Activated naive CD8-positive, alpha-beta T cell treated with anti-CD3 and anti-CD28 coated beads for 36 hours (primary cell): ENCODE data around the gene CUX1. TPM values are rescaled to one million over a fixed set of nuclear protein-coding genes. Genes with fewer than 3 reads are reported as not detected.
A peak's percentile ranks its signal among the peaks of the same experiment; 100 is the strongest.
"Not testable (repeated sequence)": the region's sequence is repeated elsewhere in the genome, so short reads cannot be mapped to it uniquely, and the experiment has no call there.

ENCODE experiments used
- DNase-seq: peaks from one replicate; pipeline ENCODE4 v3.0.0; 2021
- H3K27ac Mint-ChIP-seq: one replicate; pipeline ENCODE4 v1.8.0; 2022; ENCODE audit warnings: mild to moderate bottlenecking, moderate library complexity, mixed read lengths
- H3K27me3 Mint-ChIP-seq: one replicate; pipeline ENCODE4 v1.8.0; 2022; ENCODE audit warnings: mild to moderate bottlenecking, mixed read lengths
- H3K36me3 Mint-ChIP-seq: one replicate; pipeline ENCODE4 v1.8.0; 2021; ENCODE audit warnings: mild to moderate bottlenecking, mixed read lengths
- H3K4me1 Mint-ChIP-seq: one replicate; pipeline ENCODE4 v1.8.0; 2021; ENCODE audit warnings: mixed read lengths
- H3K4me3 Mint-ChIP-seq: one replicate; pipeline ENCODE4 v1.8.0; 2022; ENCODE audit warnings: mild to moderate bottlenecking, moderate library complexity, mixed read lengths
- H3K9me3 Mint-ChIP-seq: one replicate; pipeline ENCODE4 v1.8.0; 2022; ENCODE audit warnings: mixed read lengths
- total RNA-seq, 2 experiments: library from RNA; stranded (reverse); gene quantifications; one replicate each; pipeline ENCODE4 v1.2.3, GENCODE V29; 2021

Gene CUX1
- total RNA-seq, 2 experiments from 2014 or later = 14.2 to 14.5 TPM

DNA sequence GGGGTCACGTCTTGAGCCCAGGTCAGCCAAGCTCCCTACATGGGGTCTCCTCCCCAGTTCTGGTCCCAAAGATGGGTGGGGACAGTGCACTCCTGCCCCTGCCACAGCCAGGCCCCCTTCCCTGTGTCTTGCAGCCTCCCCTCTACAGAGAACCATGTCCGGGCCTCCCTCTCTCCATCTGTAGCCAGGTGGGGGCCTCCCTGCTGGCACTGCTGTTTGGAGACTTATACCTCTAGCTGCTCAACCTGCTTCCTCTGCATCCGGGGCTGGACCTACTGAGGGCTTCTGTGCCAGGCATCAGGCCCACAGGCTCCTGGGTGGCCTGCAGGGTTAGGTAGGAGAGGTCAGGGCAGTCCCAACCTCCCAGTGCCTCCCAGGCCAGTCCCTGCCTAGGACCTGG is 477.2 kb downstream of the CUX1 start:
- Mint-ChIP-seq H3K4me3 (no peak overlapping the region), H3K4me1 (peaks cover 12% of the 10 kb centered on the region), H3K27me3 (no peaks in the 10 kb centered on the region), H3K9me3 (no peaks in the 10 kb centered on the region), H3K27ac (no peak overlapping the region), H3K36me3 (no peaks in the 10 kb centered on the region)
- DNase-seq = no peak

DNA sequence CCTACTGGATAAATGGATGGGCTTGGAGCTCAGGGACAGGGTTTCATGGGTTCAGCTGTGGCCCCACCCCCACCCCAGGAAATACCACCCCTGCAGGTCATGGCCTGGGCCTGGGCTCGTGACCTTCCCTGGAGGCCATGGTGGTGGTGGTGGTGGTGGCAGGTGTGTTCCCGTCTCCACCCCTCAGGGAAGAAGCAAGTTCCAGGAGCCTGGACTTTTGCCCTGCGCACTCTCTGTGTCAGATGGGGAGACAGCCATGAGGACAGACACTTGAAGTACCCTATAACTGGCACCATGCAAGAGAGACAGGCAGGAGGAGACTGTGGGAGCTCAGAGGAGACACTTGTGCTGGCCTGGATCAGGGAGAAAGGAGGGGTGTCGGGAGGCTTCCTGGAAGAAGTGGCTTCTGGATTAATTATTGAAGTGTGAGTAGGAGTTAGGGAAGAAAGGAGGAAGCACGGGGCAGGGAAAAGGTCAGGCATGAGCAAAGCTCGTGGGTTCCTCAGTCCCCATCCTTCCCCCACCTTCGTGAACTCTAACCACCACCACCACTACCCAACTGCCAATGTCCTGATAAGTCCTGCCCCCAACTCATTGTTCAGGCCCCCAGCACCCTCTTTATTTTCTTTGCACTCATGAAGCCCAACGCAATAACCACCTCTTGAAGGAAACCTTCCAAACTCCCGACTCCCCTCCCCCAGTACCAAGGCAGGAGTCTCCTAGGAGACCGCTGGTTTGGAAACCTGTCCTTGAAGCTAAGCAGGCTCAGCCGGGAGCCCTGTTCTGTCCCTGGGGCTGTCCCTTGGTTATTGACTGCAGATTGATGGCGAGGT is 478.1 kb downstream of the CUX1 start:
- H3K9me3 Mint-ChIP-seq = no peaks in the 10 kb centered on the region
- no peaks in the 10 kb centered on the region for H3K36me3 Mint-ChIP-seq
- no peak overlapping the region for H3K27ac Mint-ChIP-seq
- H3K4me3 Mint-ChIP-seq = no peak overlapping the region
- peaks cover 11% of the 10 kb centered on the region for H3K4me1 Mint-ChIP-seq
- DNase-seq = no peak
- no peaks in the 10 kb centered on the region for H3K27me3 Mint-ChIP-seq

DNA sequence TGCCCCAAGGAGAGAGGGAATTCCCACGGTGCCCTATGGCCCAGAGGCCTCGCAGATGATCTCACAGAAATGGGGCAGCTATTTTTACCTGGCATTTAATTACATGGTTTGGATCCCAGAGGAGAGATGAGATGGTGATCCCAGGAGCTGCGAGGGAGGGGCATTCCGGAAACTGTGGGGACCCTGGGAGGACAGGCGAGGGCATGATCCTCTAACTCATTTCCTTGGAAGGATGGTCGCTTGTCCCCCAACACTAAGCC is 478.7 kb downstream of the CUX1 start:
- no peak overlapping the region for H3K27ac Mint-ChIP-seq
- H3K9me3 Mint-ChIP-seq = no peaks in the 10 kb centered on the region
- H3K4me1 Mint-ChIP-seq = peaks cover 11% of the 10 kb centered on the region
- DNase-seq = no peak
- H3K4me3 Mint-ChIP-seq = no peak overlapping the region
- no peaks in the 10 kb centered on the region for H3K36me3 Mint-ChIP-seq
- H3K27me3 Mint-ChIP-seq = no peaks in the 10 kb centered on the region

DNA sequence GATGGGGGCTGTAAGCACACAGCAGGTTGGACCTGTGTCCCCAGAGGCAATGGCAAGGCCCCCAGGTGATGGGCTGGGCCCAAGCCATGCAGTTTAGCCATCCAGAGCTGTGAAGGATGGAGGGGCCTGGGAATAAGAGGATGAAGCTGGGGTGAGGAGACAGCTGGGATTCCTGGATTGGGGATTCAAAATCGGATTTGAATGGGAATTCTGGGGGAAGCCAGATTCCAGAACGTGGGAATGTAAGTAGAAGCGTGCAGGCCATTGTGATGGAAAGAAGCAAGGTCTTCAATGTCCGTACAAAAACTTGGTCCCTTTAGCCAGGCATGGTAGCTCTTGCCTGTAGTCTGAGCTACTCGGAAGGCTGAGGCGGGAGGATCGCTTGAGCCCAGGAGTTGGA is 479.1 kb downstream of the CUX1 start:
- peaks cover 7% of the 10 kb centered on the region for H3K4me1 Mint-ChIP-seq
- DNase-seq = no peak
- no peaks in the 10 kb centered on the region for H3K27me3 Mint-ChIP-seq
- H3K27ac Mint-ChIP-seq = no peak overlapping the region
- no peaks in the 10 kb centered on the region for H3K36me3 Mint-ChIP-seq
- H3K4me3 Mint-ChIP-seq = no peak overlapping the region
- H3K9me3 Mint-ChIP-seq = no peaks in the 10 kb centered on the region

DNA sequence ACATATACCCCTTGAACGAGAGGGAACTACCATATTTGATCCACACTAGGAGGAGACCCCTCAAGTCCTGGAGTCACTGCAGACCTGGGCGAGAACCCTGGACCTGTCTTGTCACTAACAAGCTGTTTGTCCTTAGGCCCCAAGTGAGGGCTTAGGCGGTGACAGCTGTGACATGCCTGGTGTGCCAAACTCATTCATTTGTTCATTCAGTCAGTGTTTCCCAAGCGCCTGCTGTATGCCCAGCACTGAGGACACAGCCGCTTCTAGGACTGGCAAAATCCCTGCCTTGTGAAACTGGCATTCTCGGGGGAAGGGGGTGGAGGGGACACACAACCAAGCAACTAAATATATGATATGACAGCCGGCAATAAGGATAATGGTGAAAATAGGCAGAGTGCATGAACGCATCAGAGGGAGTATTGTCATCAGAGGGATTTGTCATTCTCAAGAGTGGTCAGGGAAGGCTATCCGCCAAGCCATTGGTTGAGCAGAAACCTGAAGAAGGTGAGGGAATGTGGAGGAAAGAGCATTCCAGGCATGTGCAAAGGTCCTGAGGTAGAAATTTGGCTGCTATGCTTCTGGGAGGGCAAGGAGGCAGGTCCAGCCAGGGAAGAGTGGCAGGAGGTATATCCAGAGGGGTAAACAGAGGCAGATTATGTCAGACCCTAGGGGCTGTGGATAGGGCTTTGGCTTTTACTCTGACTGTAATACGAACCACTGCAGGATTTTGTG is 480.2 kb downstream of the CUX1 start:
- Mint-ChIP-seq H3K27ac (no peak overlapping the region), H3K36me3 (no peaks in the 10 kb centered on the region)

DNA sequence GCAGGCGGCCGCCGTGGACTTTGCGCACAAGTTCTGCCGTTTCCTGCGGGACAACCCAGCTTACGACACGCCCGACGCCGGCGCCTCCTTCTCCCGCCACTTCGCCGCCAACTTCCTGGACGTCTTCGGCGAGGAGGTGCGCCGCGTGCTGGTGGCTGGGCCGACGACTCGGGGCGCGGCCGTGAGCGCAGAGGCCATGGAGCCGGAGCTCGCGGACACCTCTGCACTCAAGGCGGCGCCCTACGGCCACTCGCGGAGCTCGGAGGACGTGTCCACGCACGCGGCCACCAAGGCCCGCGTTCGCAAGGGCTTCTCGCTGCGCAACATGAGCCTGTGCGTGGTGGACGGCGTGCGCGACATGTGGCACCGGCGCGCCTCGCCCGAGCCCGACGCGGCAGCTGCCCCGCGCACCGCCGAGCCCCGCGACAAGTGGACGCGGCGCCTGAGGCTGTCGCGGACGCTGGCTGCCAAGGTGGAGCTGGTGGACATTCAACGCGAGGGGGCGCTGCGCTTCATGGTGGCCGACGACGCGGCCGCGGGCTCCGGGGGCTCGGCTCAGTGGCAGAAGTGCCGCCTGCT is 483.3 kb downstream of the CUX1 start:
- no peaks in the 10 kb centered on the region for H3K9me3 Mint-ChIP-seq
- H3K27ac Mint-ChIP-seq = no peak overlapping the region
- H3K36me3 Mint-ChIP-seq = no peaks in the 10 kb centered on the region
- DNase-seq = no peak
- no peaks in the 10 kb centered on the region for H3K27me3 Mint-ChIP-seq
- no peaks in the 10 kb centered on the region for H3K4me1 Mint-ChIP-seq
- no peak overlapping the region for H3K4me3 Mint-ChIP-seq

More for the DNA sequence above, 480.2 kb downstream of the CUX1 start:
- no peak overlapping the region for H3K4me3 Mint-ChIP-seq
- H3K9me3 Mint-ChIP-seq = no peaks in the 10 kb centered on the region
- no peaks in the 10 kb centered on the region for H3K4me1 Mint-ChIP-seq
- no peaks in the 10 kb centered on the region for H3K27me3 Mint-ChIP-seq
- DNase-seq = no peak

DNA sequence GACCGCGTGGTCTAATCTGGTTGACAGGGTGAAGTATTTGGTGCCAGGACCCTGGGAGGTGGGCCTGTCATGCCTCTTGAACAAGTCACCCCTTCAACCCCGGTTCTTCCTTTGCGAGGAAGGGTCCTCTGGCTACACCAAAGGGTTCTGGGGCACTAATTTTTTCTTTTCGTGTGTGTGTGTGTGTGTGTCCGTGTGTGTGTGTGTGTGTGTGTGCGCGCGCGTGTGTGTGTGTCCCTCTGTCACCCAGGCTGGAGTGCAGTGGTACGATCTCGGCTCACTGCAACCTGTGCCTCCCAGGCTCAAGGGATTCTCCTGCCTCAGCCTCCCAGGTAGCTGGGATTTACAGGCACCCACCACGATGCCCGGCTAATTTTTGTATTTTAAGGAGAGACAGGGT is 483.9 kb downstream of the CUX1 start:
- not testable (repeated sequence) for DNase-seq, H3K27ac Mint-ChIP-seq, H3K36me3 Mint-ChIP-seq, H3K9me3 Mint-ChIP-seq, H3K4me1 Mint-ChIP-seq, H3K4me3 Mint-ChIP-seq, H3K27me3 Mint-ChIP-seq

DNA sequence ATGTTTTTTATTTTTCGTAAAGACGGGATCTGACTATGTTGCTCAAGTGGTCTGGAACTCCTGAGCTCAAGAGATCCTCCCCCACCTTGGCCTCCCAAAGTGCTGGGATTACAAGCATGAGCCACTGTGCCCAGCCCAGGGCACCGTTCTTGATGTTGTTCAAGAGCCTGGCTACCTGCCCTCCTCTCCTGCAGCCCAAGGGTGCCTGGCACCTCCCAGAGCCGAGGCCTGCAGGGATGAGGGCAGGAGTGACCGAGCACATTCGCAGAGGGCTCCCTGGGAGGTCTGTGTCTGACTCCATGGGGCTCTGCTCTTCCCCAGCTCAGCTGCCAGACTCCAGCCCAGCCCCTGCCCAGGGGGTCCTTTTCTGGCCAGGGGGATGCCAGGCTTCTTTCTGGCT is 484.6 kb downstream of the CUX1 start:
- Mint-ChIP-seq H3K36me3 (no peaks in the 10 kb centered on the region), H3K9me3 (no peaks in the 10 kb centered on the region), H3K27me3 (no peaks in the 10 kb centered on the region), H3K4me1 (peaks cover 2% of the 10 kb centered on the region), H3K4me3 (no peak overlapping the region), H3K27ac (no peak overlapping the region)
- DNase-seq = no peak

DNA sequence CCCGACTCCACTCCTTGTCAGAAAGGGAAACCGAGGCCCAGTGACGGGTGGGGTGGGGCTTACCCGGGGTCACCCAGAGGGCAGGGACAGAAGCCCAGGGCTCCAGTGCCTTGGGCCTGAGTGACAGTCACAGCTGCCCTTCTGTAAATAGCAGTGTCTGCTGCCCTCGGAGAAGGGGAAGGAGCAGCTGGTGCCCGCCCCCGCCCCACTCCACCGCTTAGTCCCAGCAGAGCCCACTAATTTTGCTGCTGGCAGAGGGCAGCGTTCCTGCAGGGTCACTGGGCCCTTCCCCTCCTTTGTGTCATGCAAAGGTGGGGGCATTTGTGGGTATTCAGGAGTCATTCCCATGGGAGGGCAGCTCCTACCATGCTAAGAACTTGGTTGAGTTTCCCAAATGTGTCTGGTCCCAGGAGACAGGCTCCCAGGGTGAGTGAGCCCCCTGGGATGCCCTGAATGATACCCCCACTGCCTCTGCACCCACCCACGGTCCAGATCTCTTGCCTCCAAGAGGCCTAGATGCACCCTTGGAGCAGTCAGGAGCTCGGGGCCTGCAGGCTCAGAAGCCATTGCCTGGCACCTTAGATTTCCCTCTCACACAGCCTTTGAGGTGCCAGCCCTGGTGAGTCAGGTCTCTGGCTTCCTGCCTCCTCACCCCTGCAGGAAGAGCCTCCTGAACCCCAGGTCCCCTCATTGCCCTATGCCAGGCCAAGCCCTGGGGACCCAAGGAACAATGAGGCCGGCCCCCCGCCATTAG is 486.4 kb downstream of the CUX1 start:
- H3K36me3 Mint-ChIP-seq = no peaks in the 10 kb centered on the region
- H3K27ac Mint-ChIP-seq = no peak overlapping the region
- peaks cover 3% of the 10 kb centered on the region for H3K4me1 Mint-ChIP-seq
- no peaks in the 10 kb centered on the region for H3K9me3 Mint-ChIP-seq
- no peak for DNase-seq
- no peak overlapping the region for H3K4me3 Mint-ChIP-seq
- no peaks in the 10 kb centered on the region for H3K27me3 Mint-ChIP-seq

DNA sequence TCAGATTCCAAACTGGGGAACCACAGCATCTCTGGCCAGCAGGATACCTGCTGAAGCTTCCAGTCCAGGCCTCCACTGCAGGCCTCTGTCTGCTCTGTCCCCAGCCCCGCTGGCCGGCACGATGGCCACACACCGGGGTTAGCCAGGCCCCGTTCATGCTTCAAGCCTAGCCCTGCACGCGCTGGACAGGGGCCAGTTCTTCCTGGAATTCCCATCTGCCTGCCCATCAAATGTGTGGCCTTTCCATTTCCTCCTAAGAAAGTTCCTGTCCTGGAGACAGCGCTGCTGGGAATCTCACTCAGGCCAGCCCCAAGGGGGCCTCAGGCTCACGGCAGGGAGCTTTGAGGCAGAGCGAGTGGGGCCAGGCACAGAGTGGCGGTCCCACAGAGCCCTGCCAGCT is 487.2 kb downstream of the CUX1 start:
- Mint-ChIP-seq H3K27me3 (no peaks in the 10 kb centered on the region), H3K27ac (no peak overlapping the region), H3K4me1 (peaks cover 3% of the 10 kb centered on the region), H3K9me3 (no peaks in the 10 kb centered on the region), H3K36me3 (no peaks in the 10 kb centered on the region), H3K4me3 (no peak overlapping the region)
- no peak for DNase-seq

DNA sequence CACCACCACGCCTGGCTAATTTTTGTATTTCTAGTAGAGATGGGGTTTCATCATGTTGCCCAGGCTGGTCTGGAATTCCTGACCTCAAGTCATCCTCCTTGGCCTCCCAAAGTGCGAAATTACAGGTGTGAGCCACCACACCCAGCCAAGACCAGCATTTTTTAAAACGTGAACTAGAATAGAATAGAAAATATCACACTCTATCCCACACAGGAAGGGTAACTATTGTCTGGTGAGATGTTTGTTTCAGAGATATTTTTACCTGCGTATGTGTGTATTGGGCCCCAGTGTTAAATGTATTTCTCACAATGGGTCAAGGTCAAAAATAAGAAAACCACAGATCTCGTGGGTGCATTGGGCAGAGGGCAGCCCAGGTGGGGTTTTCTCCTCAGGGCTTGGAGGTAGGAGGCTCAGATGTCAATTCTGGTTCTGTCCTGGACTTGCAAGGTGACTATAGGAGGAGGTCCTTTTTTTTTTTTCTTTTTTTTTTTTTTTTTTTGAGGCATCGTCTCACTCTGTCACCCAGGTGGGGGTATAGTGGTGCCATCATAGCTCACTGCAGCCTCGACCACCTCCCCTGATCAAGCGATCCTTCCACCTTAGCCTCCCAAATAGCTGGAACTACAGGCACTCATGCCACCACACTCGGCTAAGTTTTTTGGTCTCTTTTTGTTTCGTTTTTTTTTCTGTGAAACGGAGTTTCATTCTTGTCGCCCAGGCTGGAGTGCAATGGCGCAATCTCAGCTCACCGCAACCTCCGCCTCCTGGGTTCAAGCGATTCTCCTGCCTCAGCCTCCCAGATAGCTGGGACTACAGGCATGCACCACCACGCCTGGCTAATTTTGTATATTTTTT is 488.2 kb downstream of the CUX1 start:
- no peak overlapping the region for H3K4me3 Mint-ChIP-seq
- H3K36me3 Mint-ChIP-seq = no peaks in the 10 kb centered on the region
- H3K27ac Mint-ChIP-seq = no peak overlapping the region
- peaks cover 3% of the 10 kb centered on the region for H3K4me1 Mint-ChIP-seq
- DNase-seq = no peak
- H3K9me3 Mint-ChIP-seq = no peaks in the 10 kb centered on the region
- H3K27me3 Mint-ChIP-seq = no peaks in the 10 kb centered on the region

DNA sequence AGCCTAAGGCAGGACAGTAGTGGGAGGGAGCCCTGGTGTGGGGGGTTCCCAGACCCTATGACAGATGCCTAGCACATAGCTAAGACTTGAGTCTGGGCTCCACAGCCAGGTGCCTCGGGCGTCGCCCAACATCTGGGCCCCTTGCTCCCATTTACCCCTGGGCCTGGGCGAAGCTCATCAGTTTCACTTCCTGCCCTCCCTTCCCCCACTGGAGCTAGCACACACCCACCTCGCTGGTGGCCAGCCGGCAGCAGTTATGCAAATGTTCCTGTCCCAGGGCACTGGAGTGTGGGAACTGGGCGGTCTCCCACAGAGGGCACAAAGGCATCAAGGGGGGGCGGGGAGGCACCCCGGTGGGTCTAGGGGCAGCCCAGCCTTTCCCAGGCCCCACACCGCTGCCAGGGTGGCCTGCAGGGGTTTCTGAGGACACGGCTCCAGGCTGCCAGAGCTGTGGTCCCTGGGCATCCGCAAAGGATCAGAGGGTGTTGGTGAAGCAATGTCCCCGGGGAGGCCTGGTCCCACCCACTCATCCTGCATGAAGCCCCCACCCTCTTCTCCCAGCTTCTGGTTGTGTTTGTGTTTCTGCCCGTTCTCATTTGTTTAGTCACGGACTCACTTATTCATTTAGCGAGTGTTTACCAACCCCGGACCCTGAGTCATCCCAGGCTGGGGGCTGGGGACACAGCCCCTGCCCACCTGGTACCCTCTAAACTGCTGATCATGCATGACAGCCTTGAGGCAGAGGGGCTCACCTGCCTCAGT is 489.7 kb downstream of the CUX1 start:
- no peak overlapping the region for H3K27ac Mint-ChIP-seq
- peak; percentile 24 for DNase-seq
- H3K27me3 Mint-ChIP-seq = no peaks in the 10 kb centered on the region
- H3K4me3 Mint-ChIP-seq = no peak overlapping the region
- no peaks in the 10 kb centered on the region for H3K9me3 Mint-ChIP-seq
- peaks cover 3% of the 10 kb centered on the region for H3K4me1 Mint-ChIP-seq
- no peaks in the 10 kb centered on the region for H3K36me3 Mint-ChIP-seq

DNA sequence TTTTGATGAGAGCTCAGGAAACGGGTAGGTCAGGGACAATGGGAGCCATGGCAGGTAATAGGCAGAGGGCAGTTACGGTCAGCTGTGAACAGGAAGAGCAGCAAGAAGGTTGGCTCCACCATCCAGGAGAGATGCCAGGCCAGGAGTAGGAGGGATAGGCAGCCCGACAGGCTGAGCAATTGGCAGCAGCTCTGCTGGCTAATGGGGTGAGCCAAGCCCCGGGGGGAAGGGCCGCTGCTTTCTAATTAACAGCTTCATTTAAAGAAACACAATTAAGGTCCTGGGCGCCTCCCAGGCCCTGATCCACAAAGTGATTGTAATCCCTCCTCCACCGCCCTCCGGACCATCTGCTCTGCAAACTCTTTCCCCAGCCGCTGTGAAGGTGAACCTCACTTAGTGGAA is 493.0 kb downstream of the CUX1 start:
- H3K4me1 Mint-ChIP-seq = peaks cover 3% of the 10 kb centered on the region
- no peaks in the 10 kb centered on the region for H3K9me3 Mint-ChIP-seq
- DNase-seq = no peak
- H3K27ac Mint-ChIP-seq = no peak overlapping the region
- H3K36me3 Mint-ChIP-seq = no peaks in the 10 kb centered on the region
- H3K27me3 Mint-ChIP-seq = no peaks in the 10 kb centered on the region
- H3K4me3 Mint-ChIP-seq = no peak overlapping the region

DNA sequence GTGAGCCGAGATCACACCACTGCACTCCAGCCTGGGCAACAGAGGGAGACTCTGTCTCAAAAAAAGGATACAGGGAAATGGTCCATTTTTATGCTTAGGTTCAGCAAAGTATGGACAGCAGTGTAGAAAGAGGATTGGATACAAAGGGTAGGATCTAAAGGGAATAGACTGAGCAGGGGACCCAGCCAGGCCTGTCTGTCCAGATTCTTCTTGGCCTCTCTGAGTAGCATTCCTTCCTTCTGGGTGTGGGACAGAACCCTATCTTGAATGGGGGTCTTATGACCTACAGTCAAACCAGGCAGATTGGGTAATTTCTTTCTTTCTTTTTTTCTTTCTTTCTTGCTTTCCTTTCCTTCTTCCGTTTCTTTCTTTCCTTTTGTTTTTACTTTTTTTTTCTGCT is 494.9 kb downstream of the CUX1 start:
- no peaks in the 10 kb centered on the region for H3K36me3 Mint-ChIP-seq
- no peaks in the 10 kb centered on the region for H3K4me1 Mint-ChIP-seq
- no peak overlapping the region for H3K4me3 Mint-ChIP-seq
- no peaks in the 10 kb centered on the region for H3K9me3 Mint-ChIP-seq
- DNase-seq = no peak
- no peak overlapping the region for H3K27ac Mint-ChIP-seq
- no peaks in the 10 kb centered on the region for H3K27me3 Mint-ChIP-seq
